Naive thymus-derived CD4-positive, alpha-beta T cell (primary cell): ENCODE measurements around the gene VCAN. TPM values are rescaled to one million over a fixed set of nuclear protein-coding genes. Genes with fewer than 3 reads are reported as not detected.

Experiments used
- ATAC-seq: fragments of 150-1000 bp; cut with Tn5 transposase; 2 replicates; pipeline ENCODE4 v1.10.0; 2021; ENCODE audit warnings: mild to moderate bottlenecking, moderate library complexity
- CTCF ChIA-PET: fragments of 350-600 bp; sonication (Branson Sonifier 250); formaldehyde crosslinking; loops from one replicate; lab custom pipeline; 2021; ENCODE audit warnings: antibody characterized with exemption; lab: Charles Lee
- POLR2A ChIA-PET: fragments of 350-600 bp; sonication (Branson Sonifier 250); formaldehyde crosslinking; loops from one replicate; lab custom pipeline; 2021; ENCODE audit warnings: antibody characterized with exemption, inconsistent platforms; lab: Charles Lee
- DNase-seq, 9 donors: peaks; one replicate each; pipeline versions ENCODE4 v3.0.0 to v3.0.0-alpha.2; 2020 to 2022; ENCODE audit warnings: mixed read lengths in 1 of 9
- H3K27ac ChIP-seq: one replicate; pipeline ENCODE4 v1.7.0; 2013; ENCODE audit warnings: mild to moderate bottlenecking, low read depth, low read length, moderate library complexity
- H3K27me3 ChIP-seq, 2 donors: one replicate each; pipeline ENCODE4 v1.7.0; 2013; ENCODE audit warnings: low read length in 2 of 2, mild to moderate bottlenecking in 2 of 2, moderate library complexity in 2 of 2; ENCODE audit not compliant: control insufficient read depth in 2 of 2, insufficient read depth in 2 of 2
- H3K36me3 ChIP-seq, 3 experiments: 1 replicate in 2 of 3; 2 replicates in 1 of 3; pipeline ENCODE4 v1.7.0; 2013; ENCODE audit warnings: low read length in 3 of 3, mild to moderate bottlenecking in 3 of 3, moderate library complexity in 1 of 3; ENCODE audit not compliant: insufficient read depth in 3 of 3, control insufficient read depth in 2 of 3
- H3K4me1 ChIP-seq, 2 donors: one replicate each; pipeline ENCODE4 v1.7.0; 2013; ENCODE audit warnings: low read length in 2 of 2, mild to moderate bottlenecking in 2 of 2, moderate library complexity in 1 of 2; ENCODE audit not compliant: control insufficient read depth in 2 of 2, insufficient read depth in 2 of 2
- H3K4me3 ChIP-seq: 2 replicates; pipeline ENCODE4 v1.7.0; 2013; ENCODE audit warnings: mild to moderate bottlenecking, low read length
- H3K9me3 ChIP-seq, 3 experiments: 1 replicate in 2 of 3; 2 replicates in 1 of 3; pipeline ENCODE4 v1.7.0; 2013; ENCODE audit warnings: low read length in 3 of 3; ENCODE audit not compliant: control insufficient read depth in 2 of 3
- H3K27ac Mint-ChIP-seq, 9 donors: one replicate each; pipeline ENCODE4 v1.8.0; 2020 to 2022; ENCODE audit warnings: mixed read lengths in 9 of 9, mild to moderate bottlenecking in 8 of 9, moderate library complexity in 5 of 9, inconsistent platforms in 2 of 9
- H3K27me3 Mint-ChIP-seq, 5 donors: one replicate each; pipeline ENCODE4 v1.8.0; 2021 to 2022; ENCODE audit warnings: mixed read lengths in 5 of 5, mild to moderate bottlenecking in 1 of 5
- H3K36me3 Mint-ChIP-seq, 5 donors: one replicate each; pipeline ENCODE4 v1.8.0; 2020 to 2022; ENCODE audit warnings: mixed read lengths in 5 of 5, mild to moderate bottlenecking in 3 of 5, inconsistent platforms in 1 of 5
- H3K4me1 Mint-ChIP-seq, 7 donors: one replicate each; pipeline ENCODE4 v1.8.0; 2020 to 2022; ENCODE audit warnings: mixed read lengths in 7 of 7, mild to moderate bottlenecking in 3 of 7, inconsistent platforms in 1 of 7
- H3K4me3 Mint-ChIP-seq, 10 donors: one replicate each; pipeline ENCODE4 v1.8.0; 2020 to 2022; ENCODE audit warnings: mild to moderate bottlenecking in 10 of 10, mixed read lengths in 10 of 10, moderate library complexity in 6 of 10, inconsistent platforms in 2 of 10
- H3K9me3 Mint-ChIP-seq, 11 donors: one replicate each; pipeline ENCODE4 v1.8.0; 2020 to 2022; ENCODE audit warnings: mixed read lengths in 11 of 11, mild to moderate bottlenecking in 4 of 11, inconsistent platforms in 1 of 11, moderate library complexity in 1 of 11
- intact Hi-C, 2 donors: fragments of 100-400 bp; cut with micrococcal nuclease; formaldehyde crosslinking; loops; one replicate each; pipeline ENCODE4 v1.15.1; 2023
- polyA plus RNA-seq, 2 donors: library from polyadenylated mRNA; unstranded; fragments of 300-500 nt; fragmentation: Illumina TruSeq; gene quantifications; one replicate each; pipeline ENCODE4 v1.2.3, GENCODE V29; 2021
- total RNA-seq, 6 experiments: library from RNA in 5 of 6; stranded (reverse) in 5 of 6; gene quantifications; 1 replicate in 5 of 6; 2 replicates in 1 of 6; pipeline ENCODE4 v1.2.3 and lab custom pipeline; 2021 to 2026

Gene VCAN
- total RNA-seq = 100 to 1,000 TPM in 1 of 5 experiments, 10 to 100 TPM in 1, 1 to 10 TPM in 2, under 1 TPM in 1; 0.31 to 563 (median 1.5) TPM
- under 1 TPM; 0.28 to 0.35 TPM for polyA plus RNA-seq
- total RNA-seq (lab: John Stamatoyannopoulos, UW) = not detected

- peaks cover 0 to 4% (median 0%) of the 10 kb centered on the region in 5 donors for H3K36me3 Mint-ChIP-seq
- Histone ChIP-seq H3K27me3 (peaks cover 0 to 15% of the 10 kb centered on the region in 2 donors), H3K27ac (no peak within 1 kb of the TSS), H3K36me3 (no peaks in the 10 kb centered on the region), H3K4me3 (no peak within 1 kb of the TSS), H3K4me1 (peaks cover 4 to 23% of the 10 kb centered on the region in 2 donors), H3K9me3 (no peaks in the 10 kb centered on the region)
- peaks cover 0 to 4% (median 0%) of the 10 kb centered on the region in 11 donors for H3K9me3 Mint-ChIP-seq
- H3K27me3 Mint-ChIP-seq = peaks cover 81 to 90% (median 84%) of the 10 kb centered on the region in 5 donors
- DNase-seq (peak in 2 of 9 donors; percentile 9 to 23), ATAC-seq (peak; percentile 63)
- CTCF ChIA-PET = no interaction called here
- no peak within 1 kb of the TSS for H3K27ac Mint-ChIP-seq
- H3K4me3 Mint-ChIP-seq = peak within 1 kb of the TSS; percentile 32 to 90 (median 62)
- POLR2A ChIA-PET = no interaction called here
- intact Hi-C loops = loop anchor here in 1 of 2 donors (2.0 kb wide), 4 partner anchors 41 to 1115 kb away; partner anchors contain the start of genes TMEM167A and XRCC4
- H3K4me1 Mint-ChIP-seq = peaks cover 17 to 42% (median 38%) of the 10 kb centered on the region in 7 donors
These were observed at the start of gene VCAN for GRCh38 chr5:83471405-83472212. VCAN (plus strand) TSS chr5:83471744; CDS start chr5:83483519, 11,775 bp downstream.

GRCh38 chr5:83422284-83422683 lies 49.3 kb upstream of the VCAN start:
- H3K4me3 Mint-ChIP-seq = no peak overlapping the region
- Histone ChIP-seq H3K4me1 (no peaks in the 10 kb centered on the region), H3K27ac (no peak overlapping the region), H3K4me3 (no peak overlapping the region), H3K36me3 (no peaks in the 10 kb centered on the region), H3K9me3 (no peaks in the 10 kb centered on the region), H3K27me3 (no peaks in the 10 kb centered on the region)
- H3K9me3 Mint-ChIP-seq = peaks cover 0 to 9% (median 6%) of the 10 kb centered on the region in 11 donors
- no peak overlapping the region for H3K27ac Mint-ChIP-seq
- H3K4me1 Mint-ChIP-seq = no peaks in the 10 kb centered on the region
- POLR2A ChIA-PET = no interaction called here
- CTCF ChIA-PET = no interaction called here
- ATAC-seq (no peak), DNase-seq (no peak)
- peaks cover 0 to 5% (median 0%) of the 10 kb centered on the region in 5 donors for H3K36me3 Mint-ChIP-seq
- intact Hi-C loops = no loop called here
- peaks cover 0 to 11% (median 6%) of the 10 kb centered on the region in 5 donors for H3K27me3 Mint-ChIP-seq

GRCh38 chr5:83426855-83427254 lies 44.7 kb upstream of the VCAN start:
- Mint-ChIP-seq H3K4me3 (no peak overlapping the region), H3K4me1 (peaks cover 0 to 2% (median 0%) of the 10 kb centered on the region in 7 donors), H3K9me3 (peaks cover 0 to 3% (median 0%) of the 10 kb centered on the region in 11 donors), H3K27me3 (peaks cover 0 to 8% (median 0%) of the 10 kb centered on the region in 5 donors), H3K36me3 (peaks cover 0 to 3% (median 0%) of the 10 kb centered on the region in 5 donors), H3K27ac (no peak overlapping the region)
- ChIA-PET POLR2A (no interaction called here), CTCF (no interaction called here)
- intact Hi-C loops = no loop called here
- no peaks in the 10 kb centered on the region for H3K4me1 ChIP-seq
- H3K4me3 ChIP-seq = no peak overlapping the region
- no peak overlapping the region for H3K27ac ChIP-seq
- ATAC-seq (no peak), DNase-seq (no peak)
- H3K9me3 ChIP-seq = no peaks in the 10 kb centered on the region
- H3K27me3 ChIP-seq = no peaks in the 10 kb centered on the region
- no peaks in the 10 kb centered on the region for H3K36me3 ChIP-seq

- DNase-seq (no peak), ATAC-seq (no peak)
- intact Hi-C loops = no loop called here
- no peak overlapping the region for H3K27ac Mint-ChIP-seq
- no peaks in the 10 kb centered on the region for H3K36me3 Mint-ChIP-seq
- H3K4me3 ChIP-seq = no peak overlapping the region
- H3K4me3 Mint-ChIP-seq = no peak overlapping the region
- no peaks in the 10 kb centered on the region for H3K27me3 ChIP-seq
- ChIA-PET CTCF (interaction anchor here (0.6 kb wide), 1 partner anchor 1075 kb away, joined by 3 read pairs; no protein-coding TSS in a partner anchor), POLR2A (no interaction called here)
- H3K4me1 ChIP-seq = no peaks in the 10 kb centered on the region
- H3K9me3 Mint-ChIP-seq = no peaks in the 10 kb centered on the region
- H3K27ac ChIP-seq = no peak overlapping the region
- H3K27me3 Mint-ChIP-seq = peaks cover 0 to 8% (median 0%) of the 10 kb centered on the region in 5 donors
- no peaks in the 10 kb centered on the region for H3K9me3 ChIP-seq
- H3K36me3 ChIP-seq = no peaks in the 10 kb centered on the region
- H3K4me1 Mint-ChIP-seq = peaks cover 0 to 2% (median 0%) of the 10 kb centered on the region in 7 donors
These were observed 43.4 kb upstream of the VCAN start for GRCh38 chr5:83428126-83428525.

- H3K9me3 ChIP-seq = no peaks in the 10 kb centered on the region
- Mint-ChIP-seq H3K4me1 (peaks cover 0 to 2% (median 0%) of the 10 kb centered on the region in 7 donors), H3K4me3 (no peak overlapping the region), H3K9me3 (no peaks in the 10 kb centered on the region), H3K27me3 (peaks cover 0 to 8% (median 0%) of the 10 kb centered on the region in 5 donors), H3K36me3 (no peaks in the 10 kb centered on the region), H3K27ac (no peak overlapping the region)
- no peak overlapping the region for H3K4me3 ChIP-seq
- no peaks in the 10 kb centered on the region for H3K4me1 ChIP-seq
- H3K27ac ChIP-seq = no peak overlapping the region
- intact Hi-C loops = no loop called here
- no peak for DNase-seq
- POLR2A ChIA-PET = no interaction called here
- CTCF ChIA-PET = interaction anchor here (1.0 to 2.2 kb wide), 3 partner anchors 39 to 1078 kb away, joined by 3 to 10 read pairs (median 3); no protein-coding TSS in a partner anchor
- ATAC-seq = no peak
- H3K36me3 ChIP-seq = no peaks in the 10 kb centered on the region
- H3K27me3 ChIP-seq = no peaks in the 10 kb centered on the region
These were observed 42.7 kb upstream of the VCAN start for GRCh38 chr5:83428890-83429289.

- ATAC-seq (peak; percentile 79), DNase-seq (peak in 8 of 9 donors; percentile 8 to 52 (median 38))
- Mint-ChIP-seq H3K27ac (no peak overlapping the region), H3K4me3 (no peak overlapping the region), H3K9me3 (no peaks in the 10 kb centered on the region), H3K36me3 (no peaks in the 10 kb centered on the region), H3K27me3 (peaks cover 0 to 4% (median 0%) of the 10 kb centered on the region in 5 donors), H3K4me1 (peaks cover 0 to 2% (median 0%) of the 10 kb centered on the region in 7 donors)
- Histone ChIP-seq H3K4me1 (no peaks in the 10 kb centered on the region), H3K27me3 (no peaks in the 10 kb centered on the region), H3K9me3 (no peaks in the 10 kb centered on the region), H3K36me3 (no peaks in the 10 kb centered on the region), H3K4me3 (no peak overlapping the region), H3K27ac (no peak overlapping the region)
- ChIA-PET CTCF (interaction anchor here (1.0 to 2.2 kb wide), 4 partner anchors 40 to 1080 kb away, joined by 3 to 14 read pairs (median 6); no protein-coding TSS in a partner anchor), POLR2A (interaction anchor here (0.6 kb wide), 1 partner anchor 24 kb away, joined by 7 read pairs; no protein-coding TSS in a partner anchor)
- intact Hi-C loops = loop anchor here (1.0 to 2.0 kb wide), 5 partner anchors 42 to 1118 kb away; no protein-coding TSS in a partner anchor
These were observed 41.2 kb upstream of the VCAN start for GRCh38 chr5:83430130-83431010.
